Endothelial cell of umbilical vein (primary cell): Measurements from ENCODE around the gene SLC29A3.

Source experiments
- CTCF ChIP-seq, 2 donors: IDR thresholded peaks; 1 replicate in 1 of 2; 2 replicates in 1 of 2; pipeline ENCODE4 v1.5.1; 2011; ENCODE audit warnings: low read length in 2 of 2, mild to moderate bottlenecking in 2 of 2, moderate library complexity in 2 of 2, control low read depth in 1 of 2, inconsistent platforms in 1 of 2, low read depth in 1 of 2; ENCODE audit not compliant: insufficient read depth in 1 of 2; ENCODE audit errors: extremely low read depth in 1 of 2
- JUN ChIP-seq: IDR thresholded peaks from 2 replicates; pipeline ENCODE4 v1.6.1; 2011; ENCODE audit warnings: borderline replicate concordance, low read depth; ENCODE audit not compliant: insufficient read length, insufficient read depth
- POLR2A ChIP-seq: IDR thresholded peaks from 2 replicates; pipeline ENCODE4 v1.6.1; 2012; ENCODE audit warnings: low read depth, mild to moderate bottlenecking, control low read depth, low read length

- TF ChIP-seq CTCF (IDR thresholded peaks at IDR 0.05; ENCODE audit: extremely low read depth in 1 of 2, insufficient read depth in 1 of 2, low read depth in 1 of 2, low read length in 2 of 2) (no peak), JUN (no peak), POLR2A (no peak)
Observed at GRCh38 chr10:71393841-71394475, 74.9 kb downstream of the SLC29A3 start.
